DND-41 (cell line): ENCODE measurements around the gene TBC1D17.

Experiments
- ATAC-seq: fragments of 200-7000 bp; cut with Tn5 transposase; 3 replicates; pipeline ENCODE4 v1.9.1; 2021; ENCODE audit warnings: low read depth; ENCODE audit not compliant: insufficient read depth
- DNase-seq: peaks from one replicate; pipeline ENCODE4 v3.0.0-alpha.2; 2020
- H2AFZ ChIP-seq: 2 replicates; pipeline ENCODE4 v1.6.0; 2012; ENCODE audit warnings: low read depth, low read length
- H3K27ac ChIP-seq: 2 replicates; pipeline ENCODE4 v1.5.1; 2012; ENCODE audit warnings: low read length, inconsistent platforms
- H3K27me3 ChIP-seq: fragments of 200-600 bp; sonication (generic); 2 replicates; pipeline ENCODE4 v1.6.0; 2012; ENCODE audit warnings: low read length, mild to moderate bottlenecking, inconsistent platforms; ENCODE audit not compliant: insufficient read depth, poor library complexity
- H3K36me3 ChIP-seq: 2 replicates; pipeline ENCODE4 v1.5.1; 2012; ENCODE audit warnings: low read length, inconsistent platforms; ENCODE audit not compliant: insufficient read depth
- H3K4me1 ChIP-seq: 2 replicates; pipeline ENCODE4 v1.5.1; 2012; ENCODE audit warnings: mild to moderate bottlenecking, low read length; ENCODE audit not compliant: insufficient read depth
- H3K4me2 ChIP-seq: 2 replicates; pipeline ENCODE4 v1.6.0; 2012; ENCODE audit warnings: mild to moderate bottlenecking, moderate library complexity, low read length, inconsistent platforms; ENCODE audit not compliant: insufficient read depth
- H3K4me3 ChIP-seq, 2 experiments: fragments of 200-600 bp in 1 of 2; shearing (Covaris generic) in 1 of 2; 2 replicates each; pipeline ENCODE4 v1.5.1; 2012 to 2016; ENCODE audit warnings: inconsistent platforms in 2 of 2, low read length in 2 of 2, mild to moderate bottlenecking in 2 of 2, low read depth in 1 of 2, moderate library complexity in 1 of 2
- H3K79me2 ChIP-seq: 2 replicates; pipeline ENCODE4 v1.6.0; 2012; ENCODE audit warnings: low read length, inconsistent platforms; ENCODE audit not compliant: insufficient read depth
- H3K9ac ChIP-seq: 2 replicates; pipeline ENCODE4 v1.6.0; 2012; ENCODE audit warnings: low read depth, mild to moderate bottlenecking, inconsistent platforms, low read length, moderate library complexity
- H3K9me3 ChIP-seq: 2 replicates; pipeline ENCODE4 v1.5.1; 2012; ENCODE audit warnings: low read length, moderate library complexity, mild to moderate bottlenecking, inconsistent platforms; ENCODE audit not compliant: insufficient read depth, severe bottlenecking
- H4K20me1 ChIP-seq: 2 replicates; pipeline ENCODE4 v1.6.0; 2012; ENCODE audit warnings: low read length; ENCODE audit not compliant: insufficient read depth
- EZH2 ChIP-seq: IDR thresholded peaks from 3 replicates; pipeline ENCODE4 v1.6.1; 2012; ENCODE audit warnings: borderline replicate concordance, low read depth, mild to moderate bottlenecking, moderate library complexity, low read length, inconsistent platforms; ENCODE audit not compliant: severe bottlenecking
- TF ChIP-seq, protein P1 (sequence below): IDR thresholded peaks from 2 replicates; pipeline ENCODE4 v1.5.1; 2012; ENCODE audit warnings: borderline replicate concordance, low read length, moderate library complexity, mild to moderate bottlenecking; ENCODE audit not compliant: poor library complexity, severe bottlenecking; ENCODE audit errors: extremely low read depth

The TBC1D17 gene

DNA sequence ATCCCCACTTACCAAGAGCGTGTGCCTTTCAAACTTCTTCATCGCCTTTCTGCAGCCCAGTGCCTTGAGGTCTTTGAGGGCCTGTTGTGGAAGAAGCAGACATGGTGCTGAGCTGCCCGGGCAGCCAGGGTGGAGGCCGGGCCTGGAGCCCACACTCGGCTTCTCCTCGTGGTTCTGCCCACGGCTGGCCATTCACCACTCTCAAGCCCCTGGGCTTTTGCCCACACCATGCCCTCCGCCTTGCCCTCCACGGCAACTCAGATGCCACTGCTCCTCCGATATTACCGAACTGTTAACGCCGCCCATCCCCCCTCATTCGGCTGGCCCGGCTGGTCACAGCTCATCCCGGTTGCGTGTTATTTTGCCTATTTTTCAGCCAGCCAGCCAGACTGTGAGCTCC is 13.9 kb downstream of the TBC1D17 start:
- H4K20me1 ChIP-seq = no peaks in the 10 kb centered on the region; the same call in 1 of the 2 replicates
- H3K9me3 ChIP-seq = no peaks in the 10 kb centered on the region
- H3K27ac ChIP-seq = no peak overlapping the region
- H3K36me3 ChIP-seq = peaks cover under 1% of the 10 kb centered on the region; the same call in 1 of the 2 replicates
- no peaks in the 10 kb centered on the region for H3K27me3 ChIP-seq
- H3K9ac ChIP-seq = no peak overlapping the region
- no peak for ATAC-seq
- no peak for DNase-seq
- no peak overlapping the region for H3K4me3 ChIP-seq
- no peaks in the 10 kb centered on the region for H3K4me1 ChIP-seq
- no peak overlapping the region for H2AFZ ChIP-seq
- no peaks in the 10 kb centered on the region for H3K79me2 ChIP-seq
- TF ChIP-seq, protein P1, sequence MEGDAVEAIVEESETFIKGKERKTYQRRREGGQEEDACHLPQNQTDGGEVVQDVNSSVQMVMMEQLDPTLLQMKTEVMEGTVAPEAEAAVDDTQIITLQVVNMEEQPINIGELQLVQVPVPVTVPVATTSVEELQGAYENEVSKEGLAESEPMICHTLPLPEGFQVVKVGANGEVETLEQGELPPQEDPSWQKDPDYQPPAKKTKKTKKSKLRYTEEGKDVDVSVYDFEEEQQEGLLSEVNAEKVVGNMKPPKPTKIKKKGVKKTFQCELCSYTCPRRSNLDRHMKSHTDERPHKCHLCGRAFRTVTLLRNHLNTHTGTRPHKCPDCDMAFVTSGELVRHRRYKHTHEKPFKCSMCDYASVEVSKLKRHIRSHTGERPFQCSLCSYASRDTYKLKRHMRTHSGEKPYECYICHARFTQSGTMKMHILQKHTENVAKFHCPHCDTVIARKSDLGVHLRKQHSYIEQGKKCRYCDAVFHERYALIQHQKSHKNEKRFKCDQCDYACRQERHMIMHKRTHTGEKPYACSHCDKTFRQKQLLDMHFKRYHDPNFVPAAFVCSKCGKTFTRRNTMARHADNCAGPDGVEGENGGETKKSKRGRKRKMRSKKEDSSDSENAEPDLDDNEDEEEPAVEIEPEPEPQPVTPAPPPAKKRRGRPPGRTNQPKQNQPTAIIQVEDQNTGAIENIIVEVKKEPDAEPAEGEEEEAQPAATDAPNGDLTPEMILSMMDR = no peak
- TF ChIP-seq EZH2 = no peak
- no peak overlapping the region for H3K4me2 ChIP-seq

DNA sequence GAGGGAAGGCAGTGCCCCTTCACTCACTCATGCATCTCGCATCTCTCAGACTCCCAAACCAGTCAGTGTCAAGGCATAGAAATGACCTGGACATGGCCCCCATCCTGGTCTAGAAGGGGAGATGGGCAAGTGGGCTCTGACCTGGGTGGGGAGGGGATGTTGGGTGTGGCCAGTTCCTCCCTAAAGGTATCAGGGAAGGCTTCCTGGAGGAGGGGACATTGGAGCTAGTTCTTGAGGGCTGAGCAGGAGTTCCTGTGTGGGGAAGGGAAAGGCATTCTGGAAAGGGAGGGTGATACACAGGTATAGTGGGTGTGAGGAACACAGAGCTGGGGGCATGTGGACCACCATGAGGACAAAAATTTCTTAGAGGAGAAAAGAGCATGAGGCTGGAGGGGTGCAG is 15.2 kb downstream of the TBC1D17 start:
- Histone ChIP-seq H3K9me3 (no peaks in the 10 kb centered on the region), H4K20me1 (no peaks in the 10 kb centered on the region; the same call in 1 of the 2 replicates), H3K4me1 (peaks cover 7% of the 10 kb centered on the region; the same call in 1 of the 2 replicates), H3K79me2 (no peaks in the 10 kb centered on the region), H3K4me3 (no peak overlapping the region), H3K36me3 (no peaks in the 10 kb centered on the region; the same call in 1 of the 2 replicates), H3K27ac (no peak overlapping the region), H3K9ac (no peak overlapping the region), H2AFZ (no peak overlapping the region), H3K4me2 (no peak overlapping the region), H3K27me3 (no peaks in the 10 kb centered on the region)
- ATAC-seq = no peak
- DNase-seq = no peak
- TF ChIP-seq, protein P1 = no peak
- no peak for TF ChIP-seq EZH2

DNA sequence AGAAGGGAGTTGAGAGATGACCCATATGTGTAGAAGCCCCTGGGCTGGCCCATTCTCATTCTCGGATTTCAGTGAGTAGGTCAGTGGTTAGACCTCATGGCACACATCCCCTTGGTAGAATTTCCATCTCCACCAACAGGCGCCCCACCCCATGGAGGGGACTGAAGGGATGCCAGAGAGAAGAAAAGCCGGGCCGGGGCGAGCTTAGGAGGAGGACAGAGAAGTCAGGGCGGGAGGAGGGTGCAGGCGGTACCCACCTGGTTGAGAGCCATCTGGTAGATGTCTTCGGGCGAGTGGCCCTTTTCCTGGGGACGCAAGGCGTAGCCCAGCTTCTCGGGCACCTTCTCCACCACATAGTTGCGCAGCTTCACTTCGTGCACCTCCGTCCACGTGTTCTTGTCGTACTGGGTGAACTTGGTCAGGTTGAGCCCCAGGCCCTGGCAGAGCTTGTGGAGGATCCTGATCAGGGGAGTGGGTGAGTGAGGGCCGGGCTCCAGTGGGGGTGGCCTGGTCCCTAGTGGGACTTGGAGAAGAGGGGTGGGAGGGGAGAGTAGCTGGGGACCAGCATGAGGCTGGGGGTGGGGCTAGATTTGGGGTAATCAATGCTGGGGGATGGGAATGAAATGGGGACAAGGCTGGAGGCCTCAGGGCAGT is 16.6 kb downstream of the TBC1D17 start:
- Histone ChIP-seq H3K36me3 (no peaks in the 10 kb centered on the region), H3K27ac (no peak overlapping the region), H3K9ac (no peak overlapping the region), H2AFZ (no peak overlapping the region), H3K4me3 (no peak overlapping the region), H3K79me2 (no peaks in the 10 kb centered on the region), H3K4me1 (peaks cover 7% of the 10 kb centered on the region; the same call in 1 of the 2 replicates), H4K20me1 (no peaks in the 10 kb centered on the region), H3K27me3 (no peaks in the 10 kb centered on the region), H3K4me2 (no peak overlapping the region), H3K9me3 (no peaks in the 10 kb centered on the region)
- ATAC-seq (no peak), DNase-seq (no peak)
- no peak for TF ChIP-seq EZH2
- TF ChIP-seq, protein P1 = no peak
